Activated CD4-positive, alpha-beta T cell treated with anti-CD3 and anti-CD28 coated beads for 4 hours (primary cell): ENCODE measurements around the gene ECEL1.
"Not testable (repeated sequence)": the region's sequence is repeated elsewhere in the genome, so short reads cannot be mapped to it uniquely, and the experiment has no call there.

Experiments used
- DNase-seq, 2 donors: peaks; one replicate each; pipeline ENCODE4 v3.0.0-alpha.2; 2020

Gene ECEL1

GRCh38 chr2:232487385-232488096 is at the start of gene ECEL1:
Gene ECEL1, minus strand, starts transcription at chr2:232487834. Its CDS starts 1,181 bp downstream, at chr2:232486653.
- no peak for DNase-seq

- DNase-seq, result no peak
These were observed 49.4 kb upstream of the ECEL1 start for GRCh38 chr2:232537079-232537478.

GRCh38 chr2:232535761-232536530 is 48.3 kb upstream of the ECEL1 start:
- DNase-seq, result no peak

- no peak for DNase-seq
These were observed 47.5 kb upstream of the ECEL1 start for GRCh38 chr2:232534940-232535651.

- DNase-seq, result no peak
These were observed 46.5 kb upstream of the ECEL1 start for GRCh38 chr2:232533944-232534710.

- not testable (repeated sequence) for DNase-seq
These were observed 45.2 kb upstream of the ECEL1 start for GRCh38 chr2:232532821-232533220.

GRCh38 chr2:232532419-232532818 is 44.8 kb upstream of the ECEL1 start:
- no peak for DNase-seq

- no peak for DNase-seq
These were observed 43.1 kb upstream of the ECEL1 start for GRCh38 chr2:232530626-232531260.

GRCh38 chr2:232529806-232530547 is 42.3 kb upstream of the ECEL1 start:
- no peak for DNase-seq

GRCh38 chr2:232528746-232529460 is 41.3 kb upstream of the ECEL1 start:
- DNase-seq, result no peak

- DNase-seq, result no peak
These were observed 40.4 kb upstream of the ECEL1 start for GRCh38 chr2:232527905-232528470.

- no peak for DNase-seq
These were observed 38.8 kb upstream of the ECEL1 start for GRCh38 chr2:232526372-232526941.

GRCh38 chr2:232525791-232526371 is 38.2 kb upstream of the ECEL1 start, which contains the start of gene CHRND:
Gene CHRND, plus strand, starts transcription at chr2:232526160. Its CDS starts 56 bp downstream, at chr2:232526216.
- DNase-seq, result no peak

- DNase-seq, result no peak
These were observed 37.6 kb upstream of the ECEL1 start for GRCh38 chr2:232525199-232525598.

- no peak for DNase-seq
These were observed 37.1 kb upstream of the ECEL1 start for GRCh38 chr2:232524771-232525170.

- DNase-seq, result no peak
These were observed 36.3 kb upstream of the ECEL1 start for GRCh38 chr2:232523682-232524597.

GRCh38 chr2:232523402-232523681 is 35.7 kb upstream of the ECEL1 start:
- no peak for DNase-seq

- no peak for DNase-seq
These were observed 35.2 kb upstream of the ECEL1 start for GRCh38 chr2:232522623-232523401.
